ENCODE measurements around the gene PCSK6. TPM values are rescaled to one million over a fixed set of nuclear protein-coding genes. Genes with fewer than 3 reads are reported as not detected.

PCSK6 gene
- total RNA-seq = 1 to 10 TPM; 2.7 to 3.0 TPM

DNA sequence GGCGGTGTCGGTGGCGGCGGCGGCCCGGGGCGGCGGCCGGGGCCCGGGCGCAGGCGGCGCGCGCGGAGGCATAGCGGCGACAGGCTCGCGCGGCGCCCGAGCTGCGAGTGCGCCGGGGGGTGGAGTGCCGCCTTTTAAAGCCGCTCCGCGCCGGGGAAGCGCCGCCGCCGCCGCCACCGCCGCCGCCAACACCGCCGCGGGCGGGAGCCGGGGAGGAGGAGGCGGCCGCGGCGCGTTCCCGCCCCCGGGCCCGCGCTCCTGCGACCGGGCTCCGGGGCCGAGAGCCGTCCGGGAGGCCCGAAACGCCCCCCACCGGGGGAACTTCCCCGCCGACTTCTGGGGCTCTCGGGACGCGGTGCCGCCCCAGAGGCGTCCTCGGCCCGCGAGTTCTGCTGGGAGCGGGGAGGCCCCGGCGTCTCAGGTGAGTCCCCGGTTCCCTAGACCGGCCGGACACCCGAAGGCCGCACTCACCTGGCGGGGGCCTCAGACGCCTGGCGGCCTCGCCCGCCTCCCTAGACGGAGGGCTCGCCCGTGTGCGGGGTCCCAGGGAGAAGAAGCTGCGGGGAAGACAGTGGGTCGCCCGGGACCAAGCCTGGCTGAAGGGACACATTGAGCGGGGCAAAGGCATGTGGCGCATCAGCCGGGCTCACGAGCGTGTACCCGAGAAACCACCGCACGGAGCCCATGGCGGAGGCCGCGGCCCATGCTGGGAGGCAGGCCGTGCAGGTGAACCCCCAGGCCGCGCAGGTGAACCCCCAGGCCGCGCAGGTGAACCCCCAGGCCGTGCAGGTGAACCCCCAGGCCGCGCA is at the start of gene PCSK6:
PCSK6 (minus strand) TSS at position 109 of the 809 bp plus-strand sequence; CDS start at position 72, 37 bp downstream.
- Mint-ChIP-seq H3K27ac (no peak within 1 kb of the TSS), H3K27me3 (peaks cover 39% of the 10 kb centered on the region), H3K4me3 (peak within 1 kb of the TSS; percentile 48)

DNA sequence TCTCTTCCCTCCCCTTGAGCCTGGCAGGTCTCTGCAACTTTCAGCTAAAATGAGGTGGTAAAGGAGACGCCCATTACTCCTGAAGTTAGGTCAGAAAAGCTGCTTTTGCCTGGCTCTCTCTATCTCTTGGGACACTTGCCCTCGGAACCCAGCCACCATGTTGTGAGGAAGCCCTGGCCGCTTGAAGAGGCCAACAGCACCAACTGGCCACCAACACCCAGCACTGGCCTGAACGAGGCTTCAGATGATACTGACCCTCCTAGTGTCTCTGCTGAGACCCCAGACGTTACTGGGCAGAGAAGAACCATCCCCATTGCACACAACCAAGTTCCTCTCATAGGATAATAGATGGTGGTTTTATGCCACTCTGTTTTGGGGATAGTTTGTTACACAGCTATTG is 49.5 kb upstream of the PCSK6 start:
- Mint-ChIP-seq H3K4me3 (no peak overlapping the region), H3K4me1 (ENCODE audit: low read depth) (no peaks in the 10 kb centered on the region), H3K9me3 (peaks cover 1% of the 10 kb centered on the region), H3K27me3 (no peaks in the 10 kb centered on the region), H3K36me3 (ENCODE audit: low read depth) (no peaks in the 10 kb centered on the region), H3K27ac (no peak overlapping the region)
- intact Hi-C loops (cut with micrococcal nuclease) = no loop called here
- POLR2A ChIA-PET = no interaction called here
- ATAC-seq (no peak), DNase-seq (no peak)
- CTCF ChIA-PET = interaction anchor here (1.6 kb wide), 1 partner anchor 103 kb away, joined by 3 read pairs; no protein-coding TSS in a partner anchor
- TF ChIP-seq, protein P1, sequence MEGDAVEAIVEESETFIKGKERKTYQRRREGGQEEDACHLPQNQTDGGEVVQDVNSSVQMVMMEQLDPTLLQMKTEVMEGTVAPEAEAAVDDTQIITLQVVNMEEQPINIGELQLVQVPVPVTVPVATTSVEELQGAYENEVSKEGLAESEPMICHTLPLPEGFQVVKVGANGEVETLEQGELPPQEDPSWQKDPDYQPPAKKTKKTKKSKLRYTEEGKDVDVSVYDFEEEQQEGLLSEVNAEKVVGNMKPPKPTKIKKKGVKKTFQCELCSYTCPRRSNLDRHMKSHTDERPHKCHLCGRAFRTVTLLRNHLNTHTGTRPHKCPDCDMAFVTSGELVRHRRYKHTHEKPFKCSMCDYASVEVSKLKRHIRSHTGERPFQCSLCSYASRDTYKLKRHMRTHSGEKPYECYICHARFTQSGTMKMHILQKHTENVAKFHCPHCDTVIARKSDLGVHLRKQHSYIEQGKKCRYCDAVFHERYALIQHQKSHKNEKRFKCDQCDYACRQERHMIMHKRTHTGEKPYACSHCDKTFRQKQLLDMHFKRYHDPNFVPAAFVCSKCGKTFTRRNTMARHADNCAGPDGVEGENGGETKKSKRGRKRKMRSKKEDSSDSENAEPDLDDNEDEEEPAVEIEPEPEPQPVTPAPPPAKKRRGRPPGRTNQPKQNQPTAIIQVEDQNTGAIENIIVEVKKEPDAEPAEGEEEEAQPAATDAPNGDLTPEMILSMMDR (IDR thresholded peaks at IDR 0.05) = no peak

More for the DNA sequence above, at the start of gene PCSK6:
- ATAC-seq = peak; percentile 43
- ChIA-PET POLR2A (no interaction called here), CTCF (no interaction called here)
- H3K9me3 Mint-ChIP-seq = no peaks in the 10 kb centered on the region
- H3K4me1 Mint-ChIP-seq (ENCODE audit: low read depth) = peaks cover 4% of the 10 kb centered on the region
- TF ChIP-seq, protein P1 (IDR thresholded peaks at IDR 0.05) = no peak
- DNase-seq = no peak
- no peaks in the 10 kb centered on the region for H3K36me3 Mint-ChIP-seq (ENCODE audit: low read depth)
- intact Hi-C loops (cut with micrococcal nuclease) = loop anchor here (10.0 kb wide), 1 partner anchor 165 kb away; no protein-coding TSS in a partner anchor

DNA sequence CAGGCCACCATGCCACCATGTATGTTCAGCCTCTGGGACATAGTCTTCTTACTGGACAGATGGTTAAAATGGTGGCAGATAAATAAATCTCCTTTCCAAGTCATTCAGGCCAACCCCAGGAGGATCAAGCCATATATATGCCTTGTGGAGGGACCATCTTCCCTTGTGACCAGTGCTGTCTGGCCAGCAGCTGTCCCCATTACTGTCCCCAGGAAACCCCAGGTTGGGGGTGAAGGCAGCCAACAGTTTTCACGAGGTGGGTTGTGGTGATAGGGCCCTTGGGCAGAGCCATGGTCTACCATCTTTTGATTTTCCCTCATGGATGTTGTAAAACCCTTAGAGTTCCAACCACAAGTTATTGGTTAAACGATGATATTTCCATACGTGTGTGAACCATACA is 48.7 kb upstream of the PCSK6 start:
- H3K36me3 Mint-ChIP-seq (ENCODE audit: low read depth) = no peaks in the 10 kb centered on the region
- no peaks in the 10 kb centered on the region for H3K4me1 Mint-ChIP-seq (ENCODE audit: low read depth)
- POLR2A ChIA-PET = no interaction called here
- H3K9me3 Mint-ChIP-seq = peaks cover 1% of the 10 kb centered on the region
- CTCF ChIA-PET = interaction anchor here (1.6 kb wide), 1 partner anchor 104 kb away, joined by 3 read pairs; no protein-coding TSS in a partner anchor
- DNase-seq (no peak), ATAC-seq (no peak)
- H3K27ac Mint-ChIP-seq = no peak overlapping the region
- H3K4me3 Mint-ChIP-seq = no peak overlapping the region
- TF ChIP-seq, protein P1 (IDR thresholded peaks at IDR 0.05) = no peak
- intact Hi-C loops (cut with micrococcal nuclease) = no loop called here
- no peaks in the 10 kb centered on the region for H3K27me3 Mint-ChIP-seq

DNA sequence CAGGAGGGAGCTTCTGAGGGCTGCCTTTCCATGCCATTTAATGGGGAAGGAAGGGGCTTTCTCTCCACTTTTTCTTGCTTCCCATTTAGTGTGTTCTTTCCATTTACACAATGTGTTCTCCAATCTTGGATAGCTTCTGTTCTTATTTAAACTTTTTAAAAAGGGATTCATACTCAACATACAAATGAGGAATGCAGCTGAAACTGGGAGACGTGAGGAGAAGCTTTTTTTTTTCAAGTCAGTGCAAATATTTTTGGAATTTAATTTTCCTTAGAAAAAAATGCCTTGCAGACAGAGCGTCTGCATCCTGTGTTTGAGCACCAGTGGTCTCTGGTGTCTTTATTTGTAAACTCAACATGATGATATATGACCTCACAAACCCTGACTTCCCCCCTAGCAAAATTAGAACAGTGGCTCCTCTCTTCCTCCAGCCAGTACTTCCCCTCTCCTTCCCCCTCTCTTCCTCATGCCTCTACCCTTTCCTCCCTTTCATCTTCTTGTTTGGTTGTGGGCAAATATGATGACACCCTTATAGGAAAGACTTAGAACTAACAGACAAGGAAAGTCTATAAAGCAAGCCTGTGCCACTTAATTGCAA is 48.1 kb upstream of the PCSK6 start:
- Mint-ChIP-seq H3K9me3 (peaks cover 1% of the 10 kb centered on the region), H3K36me3 (ENCODE audit: low read depth) (no peaks in the 10 kb centered on the region)
- CTCF ChIA-PET = interaction anchor here (0.7 to 1.6 kb wide), 3 partner anchors 36 to 105 kb away, joined by 3 read pairs; no protein-coding TSS in a partner anchor

More for the DNA sequence above, 48.1 kb upstream of the PCSK6 start:
- intact Hi-C loops (cut with micrococcal nuclease) = no loop called here
- Mint-ChIP-seq H3K4me1 (ENCODE audit: low read depth) (no peaks in the 10 kb centered on the region), H3K27me3 (no peaks in the 10 kb centered on the region), H3K27ac (no peak overlapping the region), H3K4me3 (no peak overlapping the region)
- TF ChIP-seq, protein P1 (IDR thresholded peaks at IDR 0.05) = no peak
- ATAC-seq (no peak), DNase-seq (no peak)
- POLR2A ChIA-PET = no interaction called here
